ENCODE data around the gene ROR2. TPM values are rescaled to one million over a fixed set of nuclear protein-coding genes. Genes with fewer than 3 reads are reported as not detected.

The ROR2 gene
- total RNA-seq, 1 donor from 2014 or later: not detected

GRCh38 chr9:91945277-91946085 lies 4.5 kb downstream of the ROR2 start:
- no peak overlapping the region for H3K4me3 Mint-ChIP-seq (ENCODE audit: low read depth)
- no peaks in the 10 kb centered on the region for H3K9me3 Mint-ChIP-seq
- no peak overlapping the region for H3K27ac Mint-ChIP-seq
- no peaks in the 10 kb centered on the region for H3K4me1 Mint-ChIP-seq (ENCODE audit: low read depth)
- DNase-seq (ENCODE audit: low spot score): no peak
- intact Hi-C loops (cut with micrococcal nuclease): no loop called here
- H3K27me3 Mint-ChIP-seq (ENCODE audit: low read depth): peaks cover 50% of the 10 kb centered on the region
- no peaks in the 10 kb centered on the region for H3K36me3 Mint-ChIP-seq (ENCODE audit: low read depth)

GRCh38 chr9:91944711-91945110 lies 5.3 kb downstream of the ROR2 start:
- no peaks in the 10 kb centered on the region for H3K4me1 Mint-ChIP-seq (ENCODE audit: low read depth)
- no peaks in the 10 kb centered on the region for H3K36me3 Mint-ChIP-seq (ENCODE audit: low read depth)
- no peak overlapping the region for H3K27ac Mint-ChIP-seq
- H3K27me3 Mint-ChIP-seq (ENCODE audit: low read depth): peaks cover 47% of the 10 kb centered on the region
- no peak for DNase-seq (ENCODE audit: low spot score)
- no peak overlapping the region for H3K4me3 Mint-ChIP-seq (ENCODE audit: low read depth)
- H3K9me3 Mint-ChIP-seq: no peaks in the 10 kb centered on the region
- intact Hi-C loops (cut with micrococcal nuclease): no loop called here

GRCh38 chr9:91943478-91944470 lies 6.3 kb downstream of the ROR2 start:
- no peak overlapping the region for H3K4me3 Mint-ChIP-seq (ENCODE audit: low read depth)
- no peak overlapping the region for H3K27ac Mint-ChIP-seq
- no peaks in the 10 kb centered on the region for H3K9me3 Mint-ChIP-seq
- H3K36me3 Mint-ChIP-seq (ENCODE audit: low read depth): no peaks in the 10 kb centered on the region
- DNase-seq (ENCODE audit: low spot score): no peak
- intact Hi-C loops (cut with micrococcal nuclease): no loop called here
- no peaks in the 10 kb centered on the region for H3K4me1 Mint-ChIP-seq (ENCODE audit: low read depth)
- H3K27me3 Mint-ChIP-seq (ENCODE audit: low read depth): peaks cover 52% of the 10 kb centered on the region

DNA sequence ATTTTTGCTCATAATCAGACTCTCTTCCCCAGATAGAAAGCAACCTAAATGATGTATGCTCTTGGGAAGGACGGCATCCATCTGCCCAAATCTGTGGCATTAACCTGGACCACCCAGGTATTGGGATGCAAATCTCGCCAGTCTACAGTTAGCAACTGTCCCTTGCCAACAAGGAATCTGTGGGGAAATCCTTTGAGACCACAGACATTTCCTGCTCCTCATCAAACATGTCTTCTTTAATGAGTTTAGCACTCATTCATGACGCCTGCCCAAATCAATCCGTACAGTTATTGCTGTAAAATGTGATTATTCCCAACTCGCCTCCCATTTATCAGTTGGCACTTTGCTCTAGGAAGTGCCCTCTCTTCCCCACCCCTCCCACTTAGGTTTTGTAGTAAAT lies 7.8 kb downstream of the ROR2 start:
- Mint-ChIP-seq H3K36me3 (ENCODE audit: low read depth) (no peaks in the 10 kb centered on the region), H3K9me3 (no peaks in the 10 kb centered on the region), H3K27me3 (ENCODE audit: low read depth) (peaks cover 46% of the 10 kb centered on the region), H3K4me1 (ENCODE audit: low read depth) (no peaks in the 10 kb centered on the region), H3K4me3 (ENCODE audit: low read depth) (no peak overlapping the region), H3K27ac (no peak overlapping the region)
- intact Hi-C loops (cut with micrococcal nuclease): no loop called here
- DNase-seq (ENCODE audit: low spot score): no peak

- Mint-ChIP-seq H3K36me3 (ENCODE audit: low read depth) (no peaks in the 10 kb centered on the region), H3K4me1 (ENCODE audit: low read depth) (no peaks in the 10 kb centered on the region), H3K27ac (no peak overlapping the region), H3K27me3 (ENCODE audit: low read depth) (peaks cover 27% of the 10 kb centered on the region), H3K9me3 (no peaks in the 10 kb centered on the region), H3K4me3 (ENCODE audit: low read depth) (no peak overlapping the region)
- DNase-seq (ENCODE audit: low spot score): no peak
- intact Hi-C loops (cut with micrococcal nuclease): no loop called here
These were observed 10.1 kb downstream of the ROR2 start for GRCh38 chr9:91939978-91940377.

DNA sequence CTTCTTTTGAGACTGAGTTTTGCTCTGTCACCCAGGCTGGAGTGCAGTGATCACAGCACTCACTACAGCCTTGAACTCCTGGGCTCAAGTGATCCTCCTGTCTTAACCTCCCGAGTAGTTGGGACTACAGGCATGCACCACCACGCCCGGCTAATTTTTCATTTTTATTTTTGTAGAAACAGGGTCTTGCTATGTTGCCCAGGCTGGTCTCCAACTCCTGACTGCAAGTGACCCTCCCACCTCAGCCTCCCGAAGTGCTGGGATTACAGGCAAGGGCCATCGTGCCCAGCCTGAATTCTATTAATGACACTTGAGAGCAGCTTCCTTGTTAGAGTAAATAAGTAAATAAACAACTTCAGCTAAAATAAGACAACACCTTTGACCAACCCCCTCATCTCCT lies 12.3 kb downstream of the ROR2 start:
- H3K36me3 Mint-ChIP-seq (ENCODE audit: low read depth): no peaks in the 10 kb centered on the region
- no peak overlapping the region for H3K4me3 Mint-ChIP-seq (ENCODE audit: low read depth)
- peaks cover 12% of the 10 kb centered on the region for H3K27me3 Mint-ChIP-seq (ENCODE audit: low read depth)
- intact Hi-C loops (cut with micrococcal nuclease): no loop called here
- no peaks in the 10 kb centered on the region for H3K9me3 Mint-ChIP-seq
- DNase-seq (ENCODE audit: low spot score): no peak
- no peak overlapping the region for H3K27ac Mint-ChIP-seq
- peaks cover 3% of the 10 kb centered on the region for H3K4me1 Mint-ChIP-seq (ENCODE audit: low read depth)

DNA sequence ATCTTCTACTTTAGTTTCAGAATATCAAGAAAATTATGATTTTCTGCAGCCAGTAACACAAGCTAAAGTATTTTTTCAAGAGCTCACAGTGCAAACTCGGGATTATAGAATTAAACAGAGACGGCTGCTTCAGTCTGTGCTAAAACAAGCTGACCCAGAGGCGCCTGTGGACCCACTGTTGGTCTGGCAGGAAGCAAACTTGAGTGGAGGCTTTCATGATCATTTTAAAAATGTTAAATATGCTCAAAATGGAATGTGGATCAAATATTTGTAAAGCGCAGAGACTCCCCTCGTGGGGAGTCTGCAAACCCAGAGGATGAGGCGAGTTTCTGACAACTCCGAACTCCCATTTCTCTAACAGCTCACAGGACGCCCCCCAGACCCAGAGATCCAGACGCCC lies 13.0 kb downstream of the ROR2 start:
- H3K4me3 Mint-ChIP-seq (ENCODE audit: low read depth): no peak overlapping the region
- peaks cover 12% of the 10 kb centered on the region for H3K27me3 Mint-ChIP-seq (ENCODE audit: low read depth)
- H3K36me3 Mint-ChIP-seq (ENCODE audit: low read depth): no peaks in the 10 kb centered on the region
- intact Hi-C loops (cut with micrococcal nuclease): no loop called here
- H3K4me1 Mint-ChIP-seq (ENCODE audit: low read depth): peaks cover 3% of the 10 kb centered on the region
- H3K27ac Mint-ChIP-seq: no peak overlapping the region
- H3K9me3 Mint-ChIP-seq: peaks cover under 1% of the 10 kb centered on the region
- DNase-seq (ENCODE audit: low spot score): no peak

DNA sequence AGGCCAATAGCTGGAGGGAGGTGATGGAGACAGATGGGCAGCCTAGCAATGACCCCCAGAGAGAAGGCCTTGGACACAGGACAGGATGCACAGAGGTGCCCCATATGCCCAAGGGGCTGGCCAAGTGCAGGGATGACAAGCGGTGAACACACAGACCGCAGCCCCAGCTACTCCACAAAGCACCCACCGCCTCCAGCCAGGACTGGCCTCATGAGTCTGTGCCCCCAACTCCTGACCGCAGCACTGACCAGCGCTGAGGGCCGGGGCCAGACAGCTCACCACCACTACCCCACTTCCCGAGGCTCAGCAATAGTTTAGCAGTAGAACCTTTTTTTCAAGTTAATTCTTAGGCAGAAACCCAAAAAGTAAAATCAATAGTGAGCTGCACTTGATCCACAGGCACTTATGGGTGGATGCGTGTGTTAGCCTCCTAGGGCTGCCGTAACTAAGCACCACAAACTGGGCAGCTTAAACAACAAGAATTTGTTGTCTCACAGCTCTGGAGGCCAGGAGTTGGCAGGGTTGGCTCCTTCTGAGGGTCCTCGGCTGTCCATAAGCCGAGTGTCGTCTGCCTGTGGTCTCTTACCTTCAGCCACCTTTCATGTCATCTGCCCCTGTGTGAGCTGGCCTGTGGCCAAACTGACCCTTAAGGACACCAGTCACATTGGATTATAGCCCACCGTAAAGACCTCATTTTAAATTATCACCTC lies 14.1 kb downstream of the ROR2 start:
- H3K4me3 Mint-ChIP-seq (ENCODE audit: low read depth): no peak overlapping the region
- peaks cover 11% of the 10 kb centered on the region for H3K9me3 Mint-ChIP-seq
- peaks cover 10% of the 10 kb centered on the region for H3K27me3 Mint-ChIP-seq (ENCODE audit: low read depth)
- no peaks in the 10 kb centered on the region for H3K36me3 Mint-ChIP-seq (ENCODE audit: low read depth)
- no peak overlapping the region for H3K27ac Mint-ChIP-seq
- DNase-seq (ENCODE audit: low spot score): no peak
- H3K4me1 Mint-ChIP-seq (ENCODE audit: low read depth): peaks cover 3% of the 10 kb centered on the region
- intact Hi-C loops (cut with micrococcal nuclease): no loop called here

DNA sequence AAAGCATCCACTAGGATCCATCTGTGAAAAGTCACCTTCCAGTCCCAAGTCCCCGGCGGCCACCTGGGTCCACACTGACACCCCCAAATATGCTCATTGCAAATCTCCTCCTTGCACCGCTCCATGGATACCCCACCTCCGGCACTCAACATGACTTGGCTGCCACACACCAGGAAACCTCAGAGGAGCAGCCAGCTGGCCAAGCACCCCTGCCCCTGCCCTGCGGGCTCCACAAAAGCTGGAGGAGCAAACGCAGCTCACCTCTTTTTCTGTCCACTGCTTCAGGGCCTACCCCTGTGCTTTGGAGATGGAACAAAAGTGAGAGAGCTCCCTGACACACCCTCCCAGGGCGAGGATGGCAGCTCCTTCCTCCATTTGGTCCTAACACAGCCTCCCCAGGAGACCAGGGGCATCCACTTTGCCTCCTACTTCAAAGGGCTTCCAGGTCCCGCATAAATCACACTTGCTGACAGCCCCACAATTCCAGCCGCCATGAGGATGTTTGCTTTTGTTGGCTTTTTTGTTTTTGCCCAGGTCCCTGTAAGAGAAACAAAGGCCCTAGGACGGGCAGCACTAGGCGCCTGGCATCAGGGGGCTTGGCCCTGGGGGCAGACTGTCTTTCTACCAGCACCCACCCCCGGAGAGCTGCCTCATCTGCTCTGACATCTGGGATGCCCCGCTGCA lies 14.8 kb downstream of the ROR2 start:
- peaks cover 3% of the 10 kb centered on the region for H3K4me1 Mint-ChIP-seq (ENCODE audit: low read depth)
- H3K36me3 Mint-ChIP-seq (ENCODE audit: low read depth): no peaks in the 10 kb centered on the region
- no peak for DNase-seq (ENCODE audit: low spot score)
- peaks cover 10% of the 10 kb centered on the region for H3K27me3 Mint-ChIP-seq (ENCODE audit: low read depth)
- H3K9me3 Mint-ChIP-seq: peaks cover 19% of the 10 kb centered on the region
- no peak overlapping the region for H3K27ac Mint-ChIP-seq
- no peak overlapping the region for H3K4me3 Mint-ChIP-seq (ENCODE audit: low read depth)
- intact Hi-C loops (cut with micrococcal nuclease): no loop called here

- peaks cover 10% of the 10 kb centered on the region for H3K27me3 Mint-ChIP-seq (ENCODE audit: low read depth)
- DNase-seq (ENCODE audit: low spot score): no peak
- H3K27ac Mint-ChIP-seq: no peak overlapping the region
- peaks cover 24% of the 10 kb centered on the region for H3K9me3 Mint-ChIP-seq
- H3K4me3 Mint-ChIP-seq (ENCODE audit: low read depth): no peak overlapping the region
- H3K4me1 Mint-ChIP-seq (ENCODE audit: low read depth): peaks cover 3% of the 10 kb centered on the region
- H3K36me3 Mint-ChIP-seq (ENCODE audit: low read depth): no peaks in the 10 kb centered on the region
- intact Hi-C loops (cut with micrococcal nuclease): no loop called here
These were observed 15.4 kb downstream of the ROR2 start for GRCh38 chr9:91934654-91935053.

DNA sequence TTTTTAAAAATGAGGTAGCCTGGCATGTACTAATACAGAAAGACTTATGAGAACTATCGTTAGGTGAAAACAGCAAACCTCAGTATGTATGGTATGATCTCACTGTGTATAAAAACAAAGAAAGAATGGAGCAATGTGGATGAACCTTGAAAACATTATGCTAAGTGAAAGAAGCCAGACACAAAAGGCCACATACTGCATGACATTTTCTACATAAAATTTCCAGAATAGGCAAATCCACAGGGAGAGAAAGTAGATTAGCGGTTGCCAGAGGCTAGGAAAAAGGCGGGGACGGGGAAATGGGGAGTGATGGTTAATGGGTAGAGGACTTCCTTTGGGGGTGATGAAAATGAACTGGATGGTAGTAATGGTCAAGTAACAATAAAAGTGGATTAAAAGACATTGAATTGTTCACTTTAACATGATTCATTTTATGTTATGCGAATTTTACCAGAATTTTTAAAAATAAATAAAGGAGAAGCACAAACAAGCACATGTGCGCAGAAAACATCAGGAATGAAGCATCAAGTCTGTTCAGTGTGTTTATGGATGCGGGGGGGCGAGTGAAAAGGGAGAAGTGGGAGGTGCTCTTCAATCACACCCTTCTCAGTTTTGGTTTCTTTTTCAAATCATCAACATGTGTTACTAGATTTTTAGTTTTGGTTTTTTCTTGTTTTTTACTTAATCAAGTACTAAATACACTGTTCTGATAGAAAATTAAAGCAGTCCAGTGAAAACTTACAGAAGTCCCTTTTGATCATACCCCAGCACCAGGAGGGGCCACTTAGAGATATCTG lies 16.3 kb downstream of the ROR2 start:
- Mint-ChIP-seq H3K9me3 (peaks cover 32% of the 10 kb centered on the region), H3K36me3 (ENCODE audit: low read depth) (no peaks in the 10 kb centered on the region), H3K4me3 (ENCODE audit: low read depth) (no peak overlapping the region), H3K27me3 (ENCODE audit: low read depth) (peaks cover 6% of the 10 kb centered on the region), H3K27ac (no peak overlapping the region), H3K4me1 (ENCODE audit: low read depth) (peaks cover 3% of the 10 kb centered on the region)
- intact Hi-C loops (cut with micrococcal nuclease): no loop called here
- DNase-seq (ENCODE audit: low spot score): no peak

DNA sequence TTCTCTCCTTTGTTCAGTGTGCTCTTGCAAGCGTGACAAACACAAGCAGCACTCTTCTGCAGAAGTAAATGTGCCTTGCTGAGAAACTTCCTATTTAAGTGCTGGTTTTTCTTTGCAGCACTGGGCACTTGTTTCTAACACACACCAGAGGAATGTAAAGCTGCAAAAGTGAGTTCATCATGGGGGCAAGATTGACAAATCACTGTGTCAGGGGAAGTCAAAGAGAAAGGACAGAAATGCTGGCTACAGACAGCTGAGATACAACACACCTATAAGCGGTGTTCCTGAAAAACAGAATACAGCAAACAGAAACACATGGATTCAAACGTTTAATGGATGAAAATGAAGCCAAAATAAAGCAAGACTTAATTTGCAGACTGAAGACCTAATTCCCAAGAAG lies 19.6 kb downstream of the ROR2 start:
- Mint-ChIP-seq H3K4me1 (ENCODE audit: low read depth) (peaks cover 3% of the 10 kb centered on the region), H3K27me3 (ENCODE audit: low read depth) (no peaks in the 10 kb centered on the region), H3K9me3 (peaks cover 32% of the 10 kb centered on the region), H3K27ac (no peak overlapping the region), H3K36me3 (ENCODE audit: low read depth) (no peaks in the 10 kb centered on the region), H3K4me3 (ENCODE audit: low read depth) (no peak overlapping the region)
- DNase-seq (ENCODE audit: low spot score): no peak
- intact Hi-C loops (cut with micrococcal nuclease): no loop called here

Data from activated T-helper 2 cell treated with anti-CD3 and anti-CD28 coated beads, Interferon-gamma antibody, Interleukin-2, Interleukin-4, amounts not matched to agents 10 μg/mL and 5 μg/mL and 100 μg/mL, durations not matched to agents 14 hours and 24 hours and 36 hours (primary cell).